Measurements from ENCODE around the gene LLPH. TPM values are rescaled to one million over a fixed set of nuclear protein-coding genes. Genes with fewer than 3 reads are reported as not detected.
A peak's percentile ranks its signal among the peaks of the same experiment; 100 is the strongest.

LLPH gene
- total and polyA plus RNA-seq, 2 of the 13 experiments (the other 11 are each of a cell fraction or from before 2014, with no cell fraction given), result 4.2 to 25.6 TPM

- TF ChIP-seq AFF4 (CRISPR knock-in tag; IDR thresholded peaks at IDR 0.05) (no peak), HOXD1 (CRISPR knock-in tag; IDR thresholded peaks at IDR 0.05) (no peak), ZNF264 (CRISPR knock-in tag; IDR thresholded peaks at IDR 0.05) (no peak), HNF1B (CRISPR knock-in tag; IDR thresholded peaks at IDR 0.05) (peak; percentile 61; the same call in 1 of the 2 replicates), SPEN (CRISPR knock-in tag; IDR thresholded peaks at IDR 0.05; ENCODE audit: low read depth) (peak; percentile 95), CERS6 (CRISPR knock-in tag; IDR thresholded peaks at IDR 0.05) (no peak), SMARCE1 (IDR thresholded peaks at IDR 0.05; ENCODE audit: borderline replicate concordance) (no peak), ZSCAN29 (CRISPR knock-in tag; conservative IDR thresholded peaks at IDR 0.05) (0 out of 2 replicates have a peak, but pooled peaks have one; percentile 60), RELA (CRISPR knock-in tag; IDR thresholded peaks at IDR 0.05) (no peak), NFE2L2 (IDR thresholded peaks at IDR 0.05; ENCODE audit: low read length) (no peak), ZNF44 (CRISPR knock-in tag; IDR thresholded peaks at IDR 0.05) (peak; percentile 67; the same call in 1 of the 2 replicates), ZNF460 (CRISPR knock-in tag; IDR thresholded peaks at IDR 0.05; ENCODE audit: borderline replicate concordance) (no peak), MEF2D (CRISPR knock-in tag; IDR thresholded peaks at IDR 0.05) (0 out of 2 replicates have a peak, but pooled peaks have one; percentile 18), ATF7-NPFF (CRISPR knock-in tag; IDR thresholded peaks at IDR 0.05; ENCODE audit: low read depth) (peak; percentile 79), POLR2A (IDR thresholded peaks at IDR 0.05; ENCODE audit: insufficient read depth in 1 of 2, low read depth in 2 of 2, low read length in 2 of 2) (peak; percentile 90 to 91), SIN3B (IDR thresholded peaks at IDR 0.05; ENCODE audit: low read length) (peak; percentile 91), BORCS8-MEF2B (CRISPR knock-in tag; IDR thresholded peaks at IDR 0.05) (peak; percentile 88; the same call in 1 of the 2 replicates), TARDBP (CRISPR knock-in tag; IDR thresholded peaks at IDR 0.05) (0 out of 2 replicates have a peak, but pooled peaks have one; percentile 46), SP2 (CRISPR knock-in tag; IDR thresholded peaks at IDR 0.05) (peak; percentile 75), ZNF75D (CRISPR knock-in tag; IDR thresholded peaks at IDR 0.05; ENCODE audit: borderline replicate concordance) (no peak), ZNF512B (CRISPR knock-in tag; IDR thresholded peaks at IDR 0.05; ENCODE audit: borderline replicate concordance) (no peak), NFRKB (IDR thresholded peaks at IDR 0.05) (no peak)
Observed at GRCh38 chr12:66130267-66131066, at the start of gene LLPH (continued).
